AG08396 (cell line): ENCODE results near the gene TRAPPC12.
"Not testable (repeated sequence)": the region's sequence is repeated elsewhere in the genome, so short reads cannot be mapped to it uniquely, and the experiment has no call there.

Experiments
- DNase-seq: peaks from one replicate; pipeline ENCODE4 v3.0.0; 2012; ENCODE audit warnings: low spot score, mixed read lengths

TRAPPC12 gene

DNA sequence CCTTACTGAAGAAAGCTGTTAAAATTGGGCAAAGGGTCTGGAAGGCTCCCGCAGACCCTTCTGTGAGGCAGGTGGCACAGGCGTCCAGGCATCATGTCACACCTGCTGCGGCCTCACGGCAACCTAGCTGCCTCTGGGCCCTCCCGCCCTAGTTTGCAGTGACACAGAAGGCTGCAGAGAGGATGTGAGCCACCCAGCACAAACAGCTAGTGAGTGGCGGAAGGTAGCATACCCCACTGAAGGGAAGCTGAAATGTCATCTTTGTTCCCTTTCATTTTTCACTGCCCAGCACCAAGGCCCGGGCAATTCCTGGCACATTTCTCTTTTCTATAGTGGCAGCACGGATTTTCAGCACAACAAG lies 53.8 kb downstream of the TRAPPC12 start:
- no peak for DNase-seq

DNA sequence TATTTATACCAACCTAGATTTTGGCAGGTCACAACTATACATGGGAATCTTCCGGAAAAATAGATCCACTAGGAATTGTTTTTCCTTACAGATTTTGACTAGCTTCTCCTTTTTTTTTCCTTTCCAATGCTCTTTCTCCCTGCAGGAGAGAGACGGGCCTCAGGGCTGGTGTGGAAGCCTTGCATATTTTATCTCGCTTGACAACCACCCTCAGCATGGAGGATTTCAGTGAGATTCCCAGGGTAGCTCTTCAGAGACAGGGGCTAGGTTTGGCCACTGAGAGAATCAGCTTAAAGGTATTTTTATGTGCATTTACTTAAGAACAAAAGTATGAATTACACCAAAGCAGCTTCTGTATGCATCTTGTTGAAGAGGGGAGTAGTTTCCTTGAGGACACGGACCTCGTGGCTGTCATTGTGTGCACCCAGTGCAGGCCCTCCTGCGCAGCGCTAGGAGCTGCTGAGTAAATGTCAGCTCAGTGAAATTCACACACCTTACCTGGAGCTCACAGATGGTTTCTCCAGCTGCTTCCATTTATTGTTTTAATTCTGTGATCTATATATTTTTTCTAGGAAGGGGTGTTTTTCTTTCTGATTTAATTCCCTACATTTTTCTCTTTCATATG lies 54.4 kb downstream of the TRAPPC12 start:
- no peak for DNase-seq

DNA sequence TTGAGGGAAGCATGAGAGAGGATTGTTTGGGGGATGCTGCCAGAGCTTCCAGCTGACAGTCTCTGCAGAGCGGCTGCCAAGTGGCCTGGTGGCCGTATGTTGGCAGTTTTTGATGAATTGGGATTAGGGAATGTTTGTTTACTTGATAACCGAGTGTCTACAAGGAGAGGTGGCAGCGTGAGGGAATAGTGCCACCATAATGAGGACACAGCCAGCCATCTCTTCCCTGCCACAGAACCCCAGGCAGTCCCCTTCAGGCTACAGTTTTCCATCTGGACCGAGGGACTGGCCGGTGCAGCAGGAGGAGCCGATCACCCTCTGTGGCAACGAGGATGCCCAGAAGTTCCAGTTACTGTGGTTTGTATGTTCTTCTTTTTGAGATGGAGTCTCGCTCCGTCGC lies 55.2 kb downstream of the TRAPPC12 start:
- no peak for DNase-seq

DNA sequence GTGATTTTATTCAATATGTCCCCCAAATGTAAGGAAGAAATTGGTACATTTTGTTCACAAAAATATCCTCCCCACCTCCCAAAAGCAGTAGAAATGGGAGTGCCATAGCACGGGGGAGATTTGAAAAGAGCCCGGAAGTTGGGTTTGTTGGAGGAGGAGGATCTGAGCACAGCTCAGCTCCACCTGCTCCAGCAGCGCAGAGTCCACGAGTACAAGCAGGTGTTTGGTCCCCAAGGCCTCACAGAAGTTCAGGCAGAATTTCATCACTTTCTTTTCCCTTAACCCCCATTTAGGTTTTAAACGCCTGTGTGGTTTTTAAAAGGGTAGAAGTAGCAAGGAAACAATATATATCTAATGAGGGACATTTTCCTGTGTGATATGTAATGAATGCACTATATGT lies 56.0 kb downstream of the TRAPPC12 start:
- no peak for DNase-seq

DNA sequence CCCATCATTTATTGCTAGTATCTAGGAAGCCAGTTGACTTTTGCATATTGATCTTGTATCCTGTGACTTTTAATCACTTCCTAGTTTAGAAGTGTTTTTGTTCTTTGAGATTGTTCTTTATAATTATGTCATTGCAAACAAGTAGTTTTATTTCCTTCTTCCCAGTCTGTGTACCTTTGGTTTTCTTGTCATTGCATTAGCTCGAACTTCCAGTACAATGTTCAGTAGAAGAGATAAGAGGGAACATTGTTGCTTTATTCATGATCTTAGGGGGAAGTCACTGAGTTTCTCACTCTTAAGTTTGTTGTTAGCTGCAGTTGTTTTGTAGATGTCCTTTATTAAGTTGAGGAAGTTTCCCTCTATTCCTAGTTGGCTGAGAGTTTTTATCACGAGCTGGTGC lies 61.0 kb downstream of the TRAPPC12 start:
- no peak for DNase-seq

DNA sequence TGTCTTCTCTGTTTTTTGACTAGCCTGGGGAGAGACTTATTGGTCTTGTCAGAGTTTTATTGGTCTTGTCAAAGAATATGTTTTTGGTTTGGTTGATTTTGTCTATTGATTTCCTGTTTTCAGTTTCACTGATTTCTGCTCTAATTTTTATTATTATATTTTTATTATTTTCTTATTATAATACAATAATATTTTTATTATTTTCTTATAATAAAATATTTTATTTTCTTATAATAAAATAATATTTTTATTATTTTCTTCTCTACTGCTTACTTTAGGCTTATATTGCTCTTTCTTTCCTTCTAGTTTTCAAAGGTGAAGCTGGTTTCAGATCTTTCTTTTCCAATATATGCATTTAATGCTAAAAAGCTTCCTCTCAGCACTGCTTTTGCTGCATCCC lies 62.0 kb downstream of the TRAPPC12 start:
- DNase-seq, result no peak

DNA sequence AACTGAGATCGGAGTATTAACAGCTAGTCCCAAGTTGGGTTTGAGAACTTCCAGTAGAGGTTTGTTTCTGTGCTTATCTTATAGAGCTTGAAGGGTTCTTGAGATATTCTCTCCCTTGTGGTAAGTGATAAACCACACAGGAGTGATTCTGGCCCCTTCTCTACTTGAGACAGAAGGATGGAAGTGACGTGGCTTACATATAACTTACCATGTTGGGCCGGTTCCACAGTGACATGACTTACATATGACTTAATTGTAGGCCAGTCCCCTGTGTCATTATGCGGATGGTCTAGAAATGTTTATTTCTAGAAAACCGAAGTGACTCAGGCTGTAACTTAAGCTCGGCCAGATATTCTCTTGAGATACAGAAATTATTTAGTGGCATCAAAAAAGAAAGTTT lies 62.7 kb downstream of the TRAPPC12 start:
- DNase-seq, result no peak

DNA sequence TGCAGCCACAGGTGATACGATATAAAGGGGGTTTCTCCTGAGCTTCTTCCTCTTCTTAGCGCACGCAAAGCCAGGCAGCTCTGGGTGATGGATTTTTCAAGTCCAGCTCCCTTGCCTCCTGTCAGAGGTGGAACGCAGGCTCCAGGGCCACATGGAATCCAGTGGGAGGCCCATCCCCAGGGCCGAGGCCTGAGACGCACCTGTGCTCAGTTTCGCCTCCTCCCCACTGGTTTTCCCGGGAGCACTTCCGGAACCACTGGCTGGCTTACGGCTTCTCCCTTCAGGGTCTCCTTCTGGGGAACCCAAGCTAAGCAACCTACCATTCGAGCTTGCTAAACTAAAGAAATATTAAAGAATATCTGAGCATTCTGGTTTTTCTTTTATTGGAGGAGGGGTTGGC lies 63.6 kb downstream of the TRAPPC12 start:
- no peak for DNase-seq

DNA sequence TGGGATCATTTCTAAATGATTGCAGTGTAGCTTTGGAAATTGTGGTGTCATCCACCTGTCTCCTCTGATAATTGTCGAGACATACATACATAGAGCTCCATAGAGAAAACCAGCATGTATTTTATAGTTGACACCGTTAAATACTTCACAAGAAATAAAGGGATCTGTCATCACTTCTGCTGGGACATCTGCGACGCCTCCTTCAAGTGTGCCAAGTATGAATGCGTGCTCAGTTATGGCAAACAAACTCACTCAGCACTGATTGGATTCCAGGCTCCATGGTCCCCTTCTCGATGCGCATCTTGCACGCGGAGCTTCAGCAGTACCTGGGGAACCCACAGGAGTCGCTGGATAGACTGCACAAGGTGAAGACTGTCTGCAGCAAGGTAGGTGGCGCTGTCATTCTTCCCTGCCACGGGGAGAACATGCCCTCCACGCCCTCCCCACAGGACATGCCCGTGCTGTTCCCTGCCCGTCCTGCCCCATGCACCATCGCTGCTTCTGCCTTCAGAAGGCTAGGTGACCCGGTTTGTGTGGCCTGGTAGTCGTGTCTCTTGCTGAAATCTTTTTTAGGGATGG lies 64.1 kb downstream of the TRAPPC12 start:
- no peak for DNase-seq

DNA sequence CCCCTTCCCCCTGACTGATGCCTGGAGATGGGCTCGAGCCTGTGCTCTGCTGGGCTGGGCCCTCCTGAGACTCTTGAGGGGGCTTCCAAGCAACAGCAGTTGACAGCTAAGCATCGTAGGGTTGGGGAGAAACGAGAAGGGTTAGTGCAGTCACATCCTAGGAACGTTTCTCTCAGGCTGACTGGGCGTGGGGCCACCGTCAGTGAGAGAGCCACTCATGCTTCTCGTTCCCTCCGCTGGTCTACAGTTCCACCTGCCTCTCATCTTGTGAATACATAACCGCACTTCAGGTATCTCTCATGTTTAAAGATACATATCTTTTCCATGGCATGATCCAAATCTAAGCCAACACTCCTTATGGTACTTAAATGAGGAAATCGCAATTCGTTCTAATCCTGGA lies 66.4 kb downstream of the TRAPPC12 start:
- DNase-seq, result no peak

DNA sequence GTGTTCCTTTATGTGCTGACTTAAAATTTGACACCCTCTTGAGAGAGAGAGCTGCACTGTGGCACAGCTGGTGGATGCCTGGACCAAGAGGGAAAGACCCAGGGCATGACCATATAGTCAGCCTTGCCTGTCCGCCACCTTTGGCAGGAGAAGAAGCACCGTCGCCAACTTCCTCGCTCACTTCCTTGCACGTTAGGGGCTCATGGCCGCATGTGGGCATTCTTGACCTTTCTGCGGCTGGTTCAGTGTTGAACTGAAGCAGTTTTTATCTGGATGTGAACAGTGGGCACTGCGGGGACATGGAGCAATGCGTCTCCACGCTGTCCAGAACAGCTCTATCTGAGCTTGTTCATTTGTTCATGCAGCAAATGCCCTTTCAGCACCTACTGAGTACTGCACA lies 66.9 kb downstream of the TRAPPC12 start:
- DNase-seq, result no peak

DNA sequence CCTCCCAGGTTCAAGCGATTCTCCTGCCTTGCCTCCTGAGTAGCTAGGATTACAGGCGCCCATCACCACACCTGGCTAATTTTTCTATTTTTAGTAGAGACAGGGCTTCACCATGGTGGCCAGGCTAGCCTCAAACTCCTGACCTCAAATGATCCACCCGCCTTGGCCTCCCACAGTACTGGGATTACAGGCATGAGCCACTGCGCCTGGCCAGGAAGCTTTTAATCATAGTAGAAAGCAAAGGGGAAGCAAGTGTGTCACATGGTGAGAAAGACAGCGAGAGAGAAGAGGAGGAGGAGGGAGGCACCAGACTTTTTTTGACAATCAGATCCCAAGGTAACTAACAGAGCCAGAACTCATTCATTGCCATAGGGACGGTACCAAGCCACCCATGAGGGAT lies 67.7 kb downstream of the TRAPPC12 start:
- DNase-seq, result not testable (repeated sequence)

DNA sequence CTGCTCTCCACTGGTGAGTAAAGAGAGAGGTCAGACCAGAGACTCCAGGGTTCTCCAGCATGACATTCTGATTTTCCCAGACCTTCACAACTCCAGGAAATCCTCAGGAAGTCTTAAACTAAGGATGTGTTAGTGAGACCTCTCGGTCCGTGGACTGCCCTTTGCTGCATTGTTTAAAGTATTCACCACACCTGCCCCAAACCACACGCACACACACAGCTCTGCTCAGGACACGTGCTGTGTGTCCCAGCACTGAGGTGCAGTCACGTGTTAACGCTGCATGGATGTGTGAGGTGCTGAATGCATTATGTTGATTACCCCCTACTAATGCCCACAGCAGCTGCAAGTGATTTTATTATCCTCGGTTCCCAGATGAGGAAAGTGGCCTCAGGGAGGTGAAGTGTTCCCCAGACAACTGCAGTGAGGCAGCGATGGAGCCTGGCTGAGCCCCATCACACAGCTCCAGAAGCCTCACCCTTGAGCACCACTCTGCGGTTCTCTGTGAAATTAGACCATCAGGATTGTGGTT lies 68.4 kb downstream of the TRAPPC12 start:
- no peak for DNase-seq

DNA sequence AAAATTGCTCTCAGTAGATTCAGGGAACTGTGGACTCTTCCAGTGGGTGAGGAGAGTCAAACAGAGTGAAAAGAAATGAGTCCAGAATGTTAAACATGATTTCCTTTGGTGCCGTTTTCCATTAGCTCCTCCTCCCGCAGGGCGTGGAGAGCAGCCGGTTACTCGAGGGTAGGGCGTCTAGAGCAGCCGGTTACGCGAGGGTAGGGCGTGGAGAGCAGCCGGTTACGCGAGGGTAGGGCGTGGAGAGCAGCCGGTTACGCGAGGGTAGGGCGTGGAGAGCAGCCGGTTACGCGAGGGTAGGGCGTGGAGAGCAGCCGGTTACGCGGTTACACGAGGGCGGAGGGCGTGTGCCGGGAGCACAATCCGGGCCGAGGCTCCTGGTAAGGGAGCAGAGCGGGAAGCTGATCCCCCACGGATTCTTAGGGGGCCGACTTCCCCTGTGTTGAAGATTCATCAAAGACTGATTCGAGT lies 69.0 kb downstream of the TRAPPC12 start:
- DNase-seq, result not testable (repeated sequence)

DNA sequence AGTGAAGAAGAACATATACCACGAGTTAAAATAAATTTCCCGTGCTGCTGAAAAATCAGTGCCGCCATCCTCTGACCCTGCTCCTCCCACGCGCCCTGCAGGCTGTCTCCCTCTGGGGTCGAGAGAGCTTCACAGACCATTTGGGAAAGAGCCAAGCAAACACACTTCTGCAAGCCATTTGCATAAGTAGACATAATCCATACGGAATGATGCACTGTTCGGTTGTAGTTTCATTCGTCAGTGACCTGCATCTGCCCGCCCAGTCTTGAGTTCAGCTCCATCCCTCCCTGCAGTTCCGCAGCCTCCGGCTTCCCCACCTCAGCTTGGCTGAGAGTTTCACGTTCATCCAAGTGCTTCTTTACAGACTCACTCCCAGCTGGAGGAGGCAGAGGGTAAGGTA lies 69.6 kb downstream of the TRAPPC12 start:
- no peak for DNase-seq

DNA sequence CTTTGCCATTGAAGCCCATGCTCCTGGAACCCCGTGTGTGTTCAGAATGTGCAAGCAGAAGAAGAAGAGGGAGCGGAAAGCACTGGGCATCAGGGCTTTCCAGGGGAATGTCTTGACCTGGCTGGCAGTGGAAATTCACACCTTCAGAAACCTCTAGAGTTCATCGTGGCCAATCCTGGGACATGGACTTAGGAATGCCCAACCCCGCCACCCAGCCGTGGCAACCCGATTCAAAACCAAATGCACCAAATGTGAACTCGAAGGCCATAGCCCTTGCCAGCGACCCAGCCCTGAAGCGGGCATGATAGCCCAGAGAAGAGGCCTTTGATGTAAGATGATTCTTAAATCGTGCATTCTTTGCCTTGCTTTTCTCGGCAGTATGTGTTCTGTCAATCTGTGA lies 70.4 kb downstream of the TRAPPC12 start:
- DNase-seq, result no peak

DNA sequence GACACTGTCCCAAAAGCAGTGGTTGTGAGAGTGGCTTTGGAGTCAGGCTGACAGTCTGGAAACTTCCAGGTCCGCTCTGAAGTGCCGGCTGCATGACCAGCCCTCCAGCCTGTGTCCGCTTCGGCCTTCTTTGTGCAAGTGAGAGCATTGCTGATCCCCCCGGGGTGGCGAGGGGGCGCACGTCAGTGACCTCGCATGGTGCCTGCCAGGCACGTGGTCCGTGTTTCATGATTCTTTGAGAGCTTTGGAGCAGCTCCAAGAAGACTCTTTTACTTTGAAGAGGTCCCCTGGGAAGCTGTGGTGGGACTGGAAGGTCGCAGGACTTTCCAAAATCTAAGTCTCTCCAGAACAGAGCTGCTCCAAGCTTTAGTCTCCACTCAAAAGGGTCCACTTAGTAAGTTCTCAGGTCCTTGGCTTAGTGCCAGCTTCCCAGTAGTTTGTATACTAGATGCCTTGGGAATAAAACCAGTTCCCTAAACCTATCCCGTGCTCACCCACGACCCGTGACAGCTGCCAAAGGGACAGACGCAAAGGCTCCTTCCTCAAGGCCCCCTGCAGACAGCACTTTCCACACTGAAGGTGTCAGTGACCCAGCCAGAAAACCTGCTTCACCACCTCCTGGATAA lies 71.0 kb downstream of the TRAPPC12 start:
- no peak for DNase-seq

DNA sequence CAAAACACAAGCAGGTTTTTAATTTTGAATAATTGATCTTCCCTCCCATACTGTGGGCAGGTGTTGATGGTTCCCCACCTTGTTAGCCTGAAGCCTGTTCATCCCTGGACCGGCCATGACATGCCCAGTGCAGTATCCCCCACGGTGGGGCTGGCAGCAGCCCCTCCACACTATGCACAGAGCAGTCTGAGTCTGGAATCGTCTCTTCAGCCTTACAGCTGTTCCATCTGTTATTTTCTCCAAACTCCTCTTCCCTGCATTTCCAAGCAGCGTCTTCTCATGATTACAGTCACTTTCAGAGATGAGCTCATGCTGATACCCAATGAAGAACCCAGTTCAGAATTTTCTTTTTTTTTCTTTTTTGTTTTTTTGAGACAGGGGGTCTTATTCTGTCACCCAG lies 71.7 kb downstream of the TRAPPC12 start:
- no peak for DNase-seq

DNA sequence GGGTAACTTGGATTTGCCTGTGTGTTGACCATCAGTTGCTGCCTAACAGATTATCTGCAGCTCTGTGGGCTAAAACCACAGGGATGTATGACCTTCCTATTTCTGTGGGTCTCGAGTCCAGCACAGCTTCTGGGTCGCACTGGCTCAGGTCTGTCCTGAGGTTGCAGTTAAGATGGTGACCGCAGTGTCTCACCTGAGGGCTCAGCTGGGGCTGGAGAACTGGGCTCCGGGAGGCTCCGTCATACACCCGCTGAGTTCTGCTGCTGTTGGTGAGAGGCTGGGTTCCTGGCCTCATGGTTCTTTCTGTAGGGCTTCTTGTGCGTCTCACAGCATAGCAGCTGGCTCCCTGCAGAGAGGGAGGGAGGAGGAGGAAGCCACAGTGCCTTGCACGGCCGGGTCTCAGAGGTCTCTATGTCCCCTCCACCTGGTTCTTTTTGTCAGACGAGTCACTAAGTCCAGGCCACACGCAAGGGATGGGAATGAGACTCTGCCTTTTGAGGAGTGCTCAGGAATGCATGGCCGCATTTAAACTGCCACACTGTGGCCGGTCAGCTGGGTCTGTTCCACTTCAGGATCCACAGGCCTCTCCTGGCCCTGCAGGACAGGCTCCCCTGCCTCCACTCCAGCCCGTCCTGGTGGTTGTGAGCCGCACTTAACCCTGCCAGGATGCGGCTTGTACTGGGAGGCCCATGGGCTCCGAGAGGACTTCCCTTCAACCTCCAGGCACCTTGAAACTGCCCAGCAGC lies 72.6 kb downstream of the TRAPPC12 start:
- DNase-seq, result no peak

DNA sequence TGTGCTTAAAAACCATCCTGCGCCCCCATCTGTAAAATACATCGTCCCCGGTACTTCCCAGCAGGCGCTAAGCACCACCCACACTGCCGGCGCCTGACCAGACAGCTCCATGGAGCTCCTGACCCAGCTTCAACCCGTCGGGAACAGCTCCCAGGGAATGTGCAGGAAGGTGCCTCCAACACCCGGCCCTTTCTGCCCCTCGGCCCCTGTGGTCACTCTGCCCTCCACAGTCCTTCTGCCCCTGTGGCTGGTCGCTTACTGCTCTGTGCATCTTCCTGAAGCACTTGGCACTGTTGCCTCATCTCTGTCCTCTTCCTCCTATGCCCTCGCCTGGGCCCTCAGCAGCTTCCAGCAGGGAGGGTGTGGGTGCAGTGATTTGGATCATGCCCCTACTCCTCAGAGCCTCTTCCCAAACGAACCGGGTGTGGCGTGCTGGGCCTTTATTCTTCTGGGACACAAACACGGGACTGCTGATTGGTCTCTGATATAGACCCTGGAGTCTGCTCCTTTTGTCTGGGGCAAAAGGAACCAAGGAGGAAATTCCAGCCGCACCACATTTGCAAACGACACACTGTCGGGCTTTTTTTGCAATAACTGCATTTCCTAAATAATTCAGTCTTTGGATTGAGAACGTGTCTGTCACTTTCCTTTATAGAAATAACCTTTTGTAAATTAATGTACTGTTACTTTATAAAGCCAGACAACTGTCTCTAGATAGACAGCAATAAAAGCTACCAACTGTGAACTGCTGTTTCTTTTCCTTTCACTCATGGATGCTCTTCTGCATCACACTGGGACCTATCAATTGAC lies 73.9 kb downstream of the TRAPPC12 start:
- DNase-seq, result no peak

DNA sequence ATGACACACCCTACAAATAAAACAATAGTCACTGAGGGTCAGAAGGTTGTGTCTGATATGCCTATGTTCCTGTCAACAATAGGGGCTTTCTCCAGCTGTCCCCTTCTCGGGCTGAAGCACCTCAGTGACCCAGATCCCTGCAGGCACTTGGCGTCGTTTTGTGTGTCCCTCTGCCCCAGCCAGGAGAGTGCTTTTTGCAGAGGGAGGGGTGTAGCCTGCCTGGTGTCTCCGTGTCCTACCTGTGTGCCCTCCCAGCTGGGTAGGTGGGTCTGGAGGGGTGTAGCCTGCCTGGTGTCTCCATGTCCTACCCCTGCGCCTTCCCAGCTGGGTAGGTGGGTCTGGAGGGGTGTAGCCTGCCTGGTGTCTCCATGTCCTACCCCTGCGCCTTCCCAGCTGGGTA lies 74.5 kb downstream of the TRAPPC12 start:
- not testable (repeated sequence) for DNase-seq

DNA sequence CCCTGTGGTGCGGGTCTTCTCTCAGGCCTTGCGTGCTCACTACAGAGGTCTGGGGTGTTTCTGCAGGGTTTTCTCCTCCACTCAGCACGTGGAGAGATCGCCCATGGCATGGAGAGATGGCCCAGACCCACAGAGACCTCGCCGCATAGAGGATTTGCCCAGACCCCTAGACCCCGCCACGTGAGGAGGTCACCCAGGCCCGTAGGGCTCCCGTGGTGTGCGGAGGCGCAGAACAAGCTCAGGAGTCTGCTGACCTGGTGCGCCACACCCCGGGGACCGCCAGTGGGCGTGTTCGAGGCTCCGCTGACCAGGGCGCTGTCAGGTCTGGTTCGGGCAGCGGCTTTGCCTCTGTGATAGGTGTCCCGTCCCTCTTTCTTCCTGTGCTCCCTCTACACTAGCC lies 75.3 kb downstream of the TRAPPC12 start:
- no peak for DNase-seq
